ENCODE measurements around the gene RNF183.
"Not testable (repeated sequence)": the region's sequence is repeated elsewhere in the genome, so short reads cannot be mapped to it uniquely, and the experiment has no call there.

The RNF183 gene

GRCh38 chr9:113255438-113255837, 47.7 kb downstream of the RNF183 start:
- Histone ChIP-seq H3K9me3 (ENCODE audit: low read length) (no peaks in the 10 kb centered on the region), H3K4me1 (ENCODE audit: insufficient read depth, low read length) (no peaks in the 10 kb centered on the region), H3K27me3 (ENCODE audit: insufficient read depth, low read length) (no peaks in the 10 kb centered on the region), H2AFZ (ENCODE audit: low read depth, low read length) (no peak overlapping the region), H3K36me3 (ENCODE audit: insufficient read depth, low read length) (peaks cover 29% of the 10 kb centered on the region), H3K4me3 (ENCODE audit: low read length) (no peak overlapping the region)

- Histone ChIP-seq H3K36me3 (ENCODE audit: insufficient read depth, low read length) (peaks cover 25% of the 10 kb centered on the region), H3K4me3 (ENCODE audit: low read length) (no peak overlapping the region), H3K4me1 (ENCODE audit: insufficient read depth, low read length) (no peaks in the 10 kb centered on the region), H3K9me3 (ENCODE audit: low read length) (no peaks in the 10 kb centered on the region), H3K27me3 (ENCODE audit: insufficient read depth, low read length) (no peaks in the 10 kb centered on the region), H2AFZ (ENCODE audit: low read depth, low read length) (no peak overlapping the region)
These were observed 48.2 kb downstream of the RNF183 start for GRCh38 chr9:113254991-113255390.

GRCh38 chr9:113250807-113251206, 52.4 kb downstream of the RNF183 start:
- Histone ChIP-seq H3K4me3 (ENCODE audit: low read length) (no peak overlapping the region), H3K9me3 (ENCODE audit: low read length) (no peaks in the 10 kb centered on the region), H2AFZ (ENCODE audit: low read depth, low read length) (no peak overlapping the region), H3K4me1 (ENCODE audit: insufficient read depth, low read length) (no peaks in the 10 kb centered on the region), H3K27me3 (ENCODE audit: insufficient read depth, low read length) (no peaks in the 10 kb centered on the region), H3K36me3 (ENCODE audit: insufficient read depth, low read length) (no peaks in the 10 kb centered on the region)

GRCh38 chr9:113249661-113250060, 53.5 kb downstream of the RNF183 start:
- H3K9me3 ChIP-seq (ENCODE audit: low read length); H3K27me3 ChIP-seq (ENCODE audit: insufficient read depth, low read length); H3K36me3 ChIP-seq (ENCODE audit: insufficient read depth, low read length); H3K4me3 ChIP-seq (ENCODE audit: low read length); H2AFZ ChIP-seq (ENCODE audit: low read depth, low read length); H3K4me1 ChIP-seq (ENCODE audit: insufficient read depth, low read length): not testable (repeated sequence)

GRCh38 chr9:113247640-113248039, 55.5 kb downstream of the RNF183 start:
- H3K4me1 ChIP-seq (ENCODE audit: insufficient read depth, low read length): no peaks in the 10 kb centered on the region
- no peaks in the 10 kb centered on the region for H3K9me3 ChIP-seq (ENCODE audit: low read length)
- no peak overlapping the region for H2AFZ ChIP-seq (ENCODE audit: low read depth, low read length)
- no peak overlapping the region for H3K4me3 ChIP-seq (ENCODE audit: low read length)
- H3K36me3 ChIP-seq (ENCODE audit: insufficient read depth, low read length): no peaks in the 10 kb centered on the region
- no peaks in the 10 kb centered on the region for H3K27me3 ChIP-seq (ENCODE audit: insufficient read depth, low read length)
